Measurements from ENCODE around the gene CNN3.

GRCh38 chr1:94934551-94934950, 7.6 kb upstream of the CNN3 start:
- no peak for TF ChIP-seq CTCF (IDR thresholded peaks at IDR 0.05)
- TF ChIP-seq POLR2AphosphoS5 (IDR thresholded peaks at IDR 0.05) = no peak
- no peak for TF ChIP-seq POLR2A (IDR thresholded peaks at IDR 0.05)
